UCSD-AML1 (cell line): Measurements from ENCODE around the gene DDI2.
A peak's percentile ranks its signal among the peaks of the same experiment; 100 is the strongest.
"Not testable (repeated sequence)": the region's sequence is repeated elsewhere in the genome, so short reads cannot be mapped to it uniquely, and the experiment has no call there.

ENCODE experiments used
- DNase-seq: peaks from one replicate; lab custom pipeline; 2025; ENCODE audit not compliant: unreplicated experiment; lab: John Stamatoyannopoulos, UW

Gene DDI2

DNA sequence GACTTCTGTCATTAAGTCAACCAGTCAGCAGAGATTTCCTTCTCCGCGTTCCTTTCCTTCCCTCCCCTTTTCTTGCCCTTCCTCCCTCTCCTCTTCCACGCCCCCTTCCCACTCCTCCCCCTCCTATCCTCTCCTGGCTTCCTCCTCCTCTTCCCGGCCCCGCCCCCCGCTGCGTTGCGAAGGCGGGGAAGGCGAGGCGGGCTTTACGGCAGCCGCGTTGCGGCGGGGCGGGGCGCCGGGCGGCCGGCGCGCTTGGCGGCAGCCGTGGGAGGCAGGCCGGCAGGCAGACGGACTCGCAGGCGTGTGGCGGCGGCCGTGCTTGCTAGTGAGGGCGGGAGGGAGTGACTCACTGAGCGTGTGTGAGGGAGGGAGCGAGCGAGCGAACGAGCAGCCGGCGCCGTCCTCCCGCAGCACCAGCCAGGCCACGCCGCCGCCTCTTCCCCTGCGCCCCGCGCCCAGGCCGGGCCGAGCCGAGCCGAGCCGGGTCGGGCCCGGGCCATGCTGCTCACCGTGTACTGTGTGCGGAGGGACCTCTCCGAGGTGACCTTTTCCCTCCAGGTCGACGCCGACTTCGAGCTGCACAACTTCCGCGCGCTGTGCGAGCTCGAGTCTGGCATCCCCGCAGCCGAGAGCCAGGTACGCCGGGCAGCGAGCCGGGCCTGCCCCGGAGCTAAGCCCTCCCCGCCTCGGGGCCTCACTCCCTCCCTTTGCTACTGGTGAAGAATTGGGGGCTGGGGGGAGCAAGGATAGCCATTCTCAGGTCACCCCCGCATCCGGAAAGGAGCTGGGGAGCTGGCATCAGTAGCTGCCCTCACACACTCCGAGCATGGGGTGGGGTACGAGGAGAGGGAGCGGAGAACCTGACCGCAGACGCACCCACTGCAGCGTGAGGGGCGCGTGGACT, at the start of gene DDI2:
DDI2 (plus strand) TSS at position 286 of the 904 bp plus-strand sequence; CDS start at position 499, 213 bp downstream.
- DNase-seq: peak; percentile 98

DNA sequence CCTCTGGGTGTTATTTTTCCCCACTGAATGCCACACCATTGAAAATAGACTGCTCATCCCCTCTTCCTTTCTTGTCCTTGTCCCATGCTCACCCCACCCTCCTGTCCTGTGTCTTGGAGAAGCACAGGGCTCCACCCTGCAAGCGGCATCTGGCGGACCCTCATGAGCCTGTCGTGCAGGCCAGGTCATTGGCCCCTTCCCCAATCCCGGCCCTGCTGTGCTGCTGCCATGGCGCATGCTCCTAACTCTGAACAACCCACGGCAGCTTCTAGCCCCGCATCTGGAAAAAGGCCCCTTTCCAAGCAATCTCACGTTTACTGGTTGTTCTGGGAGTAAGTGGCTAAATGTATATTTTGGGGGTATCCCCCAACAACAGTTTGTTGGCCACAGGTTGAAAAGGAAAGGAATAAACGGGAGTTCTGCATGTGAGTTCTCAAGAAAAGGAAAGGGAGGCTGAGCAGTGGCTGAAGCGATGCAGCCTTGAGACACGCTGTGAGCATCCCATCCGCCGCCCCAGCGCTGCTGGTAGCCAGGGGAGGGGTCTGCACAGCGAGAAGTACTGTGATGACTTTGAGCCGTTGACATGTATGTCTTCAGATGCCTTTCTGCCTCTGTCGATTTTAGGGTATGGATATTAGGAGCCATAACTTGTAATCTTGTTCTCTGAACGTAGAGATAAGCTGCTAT, 48.7 kb upstream of the DDI2 start:
- DNase-seq: no peak

DNA sequence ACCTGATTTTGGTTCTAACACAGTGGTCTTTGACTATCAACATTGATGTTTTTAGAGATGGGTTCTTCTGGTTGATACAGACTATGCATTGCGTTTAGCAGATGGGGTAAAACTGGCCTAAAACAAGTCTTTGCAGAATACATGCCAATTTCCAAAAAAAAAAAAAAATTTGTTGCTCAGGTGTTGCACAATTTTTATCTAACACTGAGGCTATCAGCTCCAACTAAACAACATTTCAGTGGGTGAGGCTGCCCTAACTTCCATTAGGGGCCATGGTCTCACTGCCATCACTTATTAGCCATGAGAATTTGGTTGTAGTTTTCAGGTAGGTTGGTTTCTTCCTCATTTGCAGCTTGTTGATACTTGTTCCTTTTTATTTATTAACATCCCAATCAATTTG, 46.4 kb upstream of the DDI2 start:
- DNase-seq: no peak

DNA sequence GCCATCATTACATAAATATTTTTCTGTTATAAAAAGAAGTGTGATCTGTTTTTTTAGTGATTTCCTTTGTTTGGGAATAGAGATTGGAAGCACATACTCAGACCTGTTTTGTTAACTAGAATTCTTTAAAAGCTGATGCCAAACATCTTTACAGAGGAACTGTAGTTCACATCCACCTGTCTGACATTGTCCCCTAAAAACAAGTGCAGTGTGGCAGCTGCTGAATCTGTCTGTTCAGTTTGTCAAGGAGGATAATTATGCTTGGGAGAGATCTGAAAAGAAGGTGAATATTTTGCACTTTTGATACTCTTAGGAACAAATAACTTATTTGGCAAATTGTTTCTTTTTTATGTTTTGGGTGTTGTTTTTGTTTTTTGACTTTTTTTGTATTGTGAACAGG, 46.0 kb upstream of the DDI2 start:
- DNase-seq: no peak

DNA sequence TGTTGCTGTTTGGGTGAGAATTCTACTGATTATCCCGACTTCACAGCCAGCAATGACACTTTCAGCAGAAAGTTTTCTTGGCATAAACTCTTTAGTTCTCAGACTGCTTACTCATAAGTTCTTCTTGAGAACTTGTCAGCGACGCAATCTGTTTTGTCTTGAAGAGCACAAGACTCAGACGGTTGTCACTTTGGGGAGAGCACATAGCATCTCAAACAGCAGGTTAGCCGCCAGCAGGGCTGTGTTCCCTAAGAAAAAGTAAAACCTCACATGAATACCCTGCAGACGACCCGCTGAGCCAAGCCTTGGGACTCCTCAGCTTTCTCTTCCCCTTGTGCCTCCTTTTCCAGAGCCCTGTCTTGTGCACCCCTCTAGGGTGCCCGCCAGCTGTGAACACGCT, 43.8 kb upstream of the DDI2 start:
- DNase-seq: no peak

DNA sequence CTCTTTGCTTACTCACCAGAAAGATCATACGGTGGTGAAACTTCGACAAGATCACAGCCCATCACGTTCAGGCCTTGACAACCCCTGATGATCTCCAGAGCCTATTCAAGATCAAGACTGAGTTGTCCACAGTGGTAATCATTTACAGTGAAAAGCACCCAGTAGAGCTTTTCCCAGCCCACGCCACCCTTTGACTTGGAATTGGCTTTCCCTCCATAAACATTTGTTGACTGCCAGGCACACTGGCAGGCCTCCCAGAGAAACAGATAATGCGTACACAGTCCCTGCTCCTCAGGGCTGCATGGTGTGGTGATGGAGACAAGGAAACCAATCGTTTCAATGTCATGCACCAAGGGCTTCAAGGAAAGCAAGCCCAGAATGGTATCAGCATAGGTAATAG, 42.5 kb upstream of the DDI2 start:
- no peak for DNase-seq

DNA sequence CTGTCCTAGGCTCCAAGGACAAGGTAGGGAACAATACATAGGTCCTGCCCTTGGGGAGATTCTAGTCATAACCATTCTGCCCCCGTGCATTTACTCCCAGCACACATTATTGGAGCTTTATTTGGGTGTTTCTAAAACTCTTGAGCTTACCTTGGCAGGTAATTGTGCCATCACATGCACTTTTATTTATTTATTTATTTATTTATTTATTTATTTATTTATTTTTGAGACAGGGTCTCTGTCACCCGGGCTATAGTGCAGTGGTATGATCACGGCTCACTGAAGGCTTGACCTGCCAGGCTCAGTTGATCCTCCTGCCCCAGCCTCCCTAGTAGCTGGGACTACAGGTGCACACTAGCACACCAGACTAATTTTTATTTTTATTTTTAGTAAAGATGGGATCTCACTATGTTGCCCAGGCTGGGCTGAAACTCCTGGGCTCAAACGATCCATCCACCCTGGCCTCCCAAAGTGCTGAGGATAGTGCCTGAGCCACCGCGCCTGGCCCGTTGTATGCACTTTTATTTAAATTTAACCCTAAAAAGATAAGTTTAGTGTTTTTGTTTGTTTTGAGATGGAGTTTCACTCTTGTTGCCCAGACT, 41.6 kb upstream of the DDI2 start:
- no peak for DNase-seq

DNA sequence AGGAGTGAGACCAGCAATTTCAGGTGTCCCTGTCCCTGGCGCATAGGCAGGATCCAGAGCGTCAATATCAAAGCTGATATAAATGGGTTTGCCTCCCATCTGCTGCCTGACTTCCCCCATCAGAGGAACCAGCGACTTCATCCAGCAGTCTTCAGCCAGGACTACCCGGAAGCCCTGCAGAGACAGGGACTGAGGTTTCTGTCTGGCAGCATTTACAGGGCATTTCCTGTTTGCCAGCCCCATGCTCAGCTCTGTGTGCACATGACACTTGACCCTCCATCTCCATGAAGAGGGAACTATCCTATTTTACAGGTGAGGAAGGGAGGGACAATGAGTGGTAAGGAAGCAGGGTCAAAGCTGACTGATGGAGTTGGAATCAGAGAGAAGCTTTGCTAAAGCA, 39.6 kb upstream of the DDI2 start:
- DNase-seq: no peak

DNA sequence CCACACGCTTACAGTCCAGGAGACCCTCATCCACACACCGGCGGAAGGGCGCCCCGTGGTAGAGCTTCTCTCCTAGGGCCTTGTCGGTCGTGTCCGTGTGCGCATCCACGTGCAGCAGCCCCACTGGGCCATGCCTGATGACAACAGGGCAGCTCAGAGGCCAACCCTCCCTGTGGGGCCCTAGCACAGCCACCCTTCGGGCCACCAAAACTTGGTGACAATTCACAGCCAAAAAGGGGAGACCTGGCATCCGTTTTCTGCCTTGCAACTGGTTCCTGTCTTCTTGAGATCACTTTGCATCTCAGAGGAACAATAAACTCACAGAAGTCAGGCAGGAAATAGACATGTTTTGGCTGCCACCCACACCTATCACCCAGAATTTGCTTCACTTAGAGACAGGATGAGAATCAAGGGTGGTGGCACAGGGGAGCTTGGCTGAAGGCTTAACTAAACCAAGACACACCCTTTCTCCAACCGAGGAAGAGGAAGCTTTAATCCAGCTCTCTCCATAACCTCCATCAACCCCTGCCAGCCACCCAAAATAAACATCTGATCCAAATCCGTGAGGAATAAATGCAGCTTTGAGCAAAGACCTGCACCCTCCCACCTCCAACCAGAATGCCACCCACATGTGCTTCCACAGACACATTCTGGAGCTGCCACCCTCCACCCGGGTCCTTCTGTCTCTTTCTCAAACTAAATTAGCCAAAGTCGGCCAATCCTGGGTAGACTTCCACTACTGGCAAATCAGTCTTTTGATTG, 38.2 kb upstream of the DDI2 start:
- no peak for DNase-seq

DNA sequence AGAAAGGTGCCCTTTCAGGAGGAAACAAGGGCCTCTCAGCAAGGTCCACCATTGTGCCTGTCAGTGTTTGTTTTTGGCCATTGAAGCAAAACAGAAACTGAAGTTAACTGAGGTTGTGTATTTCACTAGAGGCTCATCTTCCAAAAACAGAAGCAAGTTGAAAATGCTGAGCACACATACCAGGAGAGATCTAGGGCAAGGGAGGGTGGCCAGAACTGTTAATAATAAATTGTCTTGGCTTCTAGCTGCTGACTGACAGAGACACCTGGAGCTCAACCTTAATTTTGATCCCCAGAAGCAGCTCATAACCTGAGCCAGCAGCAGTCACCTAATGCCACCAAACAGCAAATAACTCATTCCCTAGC, 37.6 kb upstream of the DDI2 start:
- DNase-seq: no peak

DNA sequence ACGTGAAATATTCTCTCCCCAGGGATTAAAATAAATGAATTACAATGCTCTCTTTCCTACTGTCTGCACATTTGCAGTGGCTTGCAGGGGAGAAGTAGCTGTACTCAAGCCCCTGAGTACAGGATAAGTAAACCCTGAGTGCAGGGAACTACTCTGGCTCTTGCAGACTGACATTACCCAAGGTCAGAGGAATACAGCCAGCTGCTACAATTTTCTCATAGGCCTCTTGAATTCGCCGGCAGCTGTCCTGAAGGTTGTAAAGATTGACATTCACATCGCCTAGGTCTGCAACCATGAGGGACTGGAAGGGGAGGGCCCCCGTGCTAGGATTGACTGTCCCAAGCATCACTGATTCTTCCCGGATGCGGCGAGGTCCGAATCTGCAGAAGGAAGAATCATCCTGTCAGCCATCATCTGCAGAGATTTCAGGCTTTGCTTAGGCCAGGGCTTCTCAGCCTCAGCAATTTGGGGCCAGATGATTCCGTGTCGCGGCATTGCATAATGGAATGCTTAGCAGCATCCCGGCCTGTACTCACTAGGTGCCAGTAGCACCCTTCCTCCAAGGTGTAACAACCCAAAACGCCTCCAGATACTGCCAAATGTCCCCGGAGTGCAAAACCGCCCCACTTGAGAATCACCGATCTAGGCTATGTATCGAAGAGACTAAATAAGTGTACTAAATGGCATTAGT, 34.1 kb upstream of the DDI2 start:
- no peak for DNase-seq

DNA sequence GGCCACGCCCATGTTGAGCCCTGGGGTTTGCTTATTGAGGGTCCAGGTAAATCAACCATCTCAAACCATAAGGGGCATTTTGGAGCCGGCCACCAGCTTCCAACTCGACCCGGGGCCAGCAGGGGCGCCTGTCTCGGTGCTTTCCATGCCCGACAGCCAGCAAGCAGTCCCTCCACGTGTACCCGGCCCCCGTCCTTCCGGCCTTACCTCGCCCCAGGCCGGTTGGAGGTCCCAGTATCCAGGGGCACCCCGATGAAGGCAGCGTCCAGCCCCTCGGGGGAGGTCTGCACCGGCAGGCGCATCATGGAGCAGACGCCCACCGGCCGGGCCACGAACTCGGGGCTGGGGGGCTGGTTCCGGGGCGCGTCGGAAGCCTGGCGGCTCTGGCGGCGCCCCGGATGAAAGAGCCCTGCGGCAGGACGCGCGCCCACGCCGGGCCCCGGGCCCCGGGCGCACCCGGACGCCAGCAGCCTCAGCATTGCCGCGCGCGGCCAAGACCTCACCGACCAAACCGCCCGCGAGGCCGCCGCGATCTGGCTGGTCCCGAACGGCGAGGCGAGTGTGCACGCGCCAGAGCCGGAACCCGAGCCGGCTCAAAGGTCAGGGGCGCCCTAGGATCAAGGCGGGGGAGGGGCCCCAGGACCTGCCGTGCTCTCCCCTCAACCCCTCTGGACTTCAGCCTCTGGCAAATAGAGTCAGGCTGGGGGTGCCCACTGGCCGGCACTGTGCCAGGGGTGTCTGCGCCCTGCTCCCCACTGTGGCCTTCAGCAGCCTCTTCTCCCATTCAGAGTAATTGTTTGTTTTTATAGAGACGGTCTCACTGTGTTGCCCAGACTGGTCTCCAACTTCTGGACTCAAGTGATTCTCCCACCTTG, 32.5 kb upstream of the DDI2 start, which contains the start of gene AGMAT:
AGMAT (minus strand) TSS at position 563 of the 875 bp plus-strand sequence; CDS start at position 479, 84 bp downstream.
- DNase-seq: no peak

DNA sequence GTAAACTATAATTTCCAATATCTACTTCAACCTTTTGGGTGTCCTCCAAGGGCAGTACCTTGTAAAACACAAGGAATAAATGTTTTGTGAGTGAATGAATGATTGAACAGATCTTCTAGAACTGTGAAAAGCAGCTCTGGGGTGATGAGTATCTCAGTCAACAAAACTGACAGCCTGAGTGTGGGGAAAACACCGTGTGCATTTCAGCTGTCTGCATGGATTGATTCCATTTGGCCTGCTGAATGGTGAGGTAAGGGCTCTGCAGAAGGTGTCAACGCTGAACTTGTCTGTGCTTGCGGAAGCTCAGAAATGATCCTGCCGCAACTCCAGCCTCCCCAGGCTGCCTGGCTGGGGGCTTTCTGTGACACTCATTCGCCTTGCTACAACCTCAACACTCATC, 25.0 kb upstream of the DDI2 start:
- DNase-seq: no peak

DNA sequence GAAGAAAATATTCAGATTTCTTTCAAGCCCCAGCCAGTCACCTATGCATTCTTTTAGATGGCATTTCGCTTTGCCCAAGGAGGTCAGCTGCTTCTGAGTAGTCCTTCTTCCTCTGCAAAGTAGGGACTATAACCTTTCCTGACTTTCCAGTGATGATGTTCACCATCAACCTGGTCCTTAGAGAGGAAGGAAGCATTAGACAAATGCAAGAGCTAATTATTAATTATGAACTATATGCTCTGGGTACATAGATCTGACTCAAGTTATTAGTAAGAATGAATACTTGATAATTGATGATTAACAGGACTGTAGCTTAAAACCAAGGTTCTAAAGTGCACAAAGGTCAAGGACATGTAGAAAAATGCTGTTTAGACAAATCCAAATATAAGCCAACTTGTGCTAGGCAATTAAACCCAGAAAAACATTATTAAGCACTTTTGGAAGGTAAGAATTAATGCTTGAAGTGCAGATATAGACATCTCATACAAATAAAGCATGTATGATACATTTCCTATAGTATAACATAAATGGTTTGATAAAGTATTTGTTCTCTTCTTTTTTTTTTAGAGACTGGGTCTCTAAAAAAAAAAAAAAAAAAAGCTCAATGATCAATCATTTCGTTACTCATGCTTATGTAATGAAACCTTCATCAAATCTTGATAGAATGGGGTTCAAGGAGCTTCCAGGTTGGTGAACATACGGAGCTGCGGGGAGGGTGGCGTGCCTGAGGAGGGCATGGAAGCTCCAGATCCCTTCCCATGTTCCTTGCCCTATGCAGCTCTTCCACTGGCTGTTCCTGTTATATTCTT, 21.2 kb upstream of the DDI2 start:
- DNase-seq: no peak

DNA sequence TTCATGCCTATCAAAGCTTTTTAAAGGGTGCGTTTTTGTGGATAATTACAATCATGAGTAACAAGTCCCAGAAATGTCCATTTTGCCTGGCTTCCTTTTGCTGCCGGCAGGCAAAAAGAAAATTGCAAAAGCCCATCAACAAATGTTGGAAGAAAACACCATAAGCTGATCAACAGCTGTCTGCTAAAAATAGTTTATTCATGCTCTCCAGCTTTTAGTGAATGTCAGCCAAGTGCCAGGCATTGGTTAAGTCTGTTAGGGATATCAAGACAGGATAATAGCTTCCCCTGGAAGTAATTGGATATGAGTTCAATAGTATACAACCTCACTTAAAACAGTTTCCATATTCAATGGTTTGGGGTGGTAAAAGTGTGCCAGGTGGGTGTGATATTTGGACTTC, 18.8 kb upstream of the DDI2 start:
- DNase-seq: no peak

DNA sequence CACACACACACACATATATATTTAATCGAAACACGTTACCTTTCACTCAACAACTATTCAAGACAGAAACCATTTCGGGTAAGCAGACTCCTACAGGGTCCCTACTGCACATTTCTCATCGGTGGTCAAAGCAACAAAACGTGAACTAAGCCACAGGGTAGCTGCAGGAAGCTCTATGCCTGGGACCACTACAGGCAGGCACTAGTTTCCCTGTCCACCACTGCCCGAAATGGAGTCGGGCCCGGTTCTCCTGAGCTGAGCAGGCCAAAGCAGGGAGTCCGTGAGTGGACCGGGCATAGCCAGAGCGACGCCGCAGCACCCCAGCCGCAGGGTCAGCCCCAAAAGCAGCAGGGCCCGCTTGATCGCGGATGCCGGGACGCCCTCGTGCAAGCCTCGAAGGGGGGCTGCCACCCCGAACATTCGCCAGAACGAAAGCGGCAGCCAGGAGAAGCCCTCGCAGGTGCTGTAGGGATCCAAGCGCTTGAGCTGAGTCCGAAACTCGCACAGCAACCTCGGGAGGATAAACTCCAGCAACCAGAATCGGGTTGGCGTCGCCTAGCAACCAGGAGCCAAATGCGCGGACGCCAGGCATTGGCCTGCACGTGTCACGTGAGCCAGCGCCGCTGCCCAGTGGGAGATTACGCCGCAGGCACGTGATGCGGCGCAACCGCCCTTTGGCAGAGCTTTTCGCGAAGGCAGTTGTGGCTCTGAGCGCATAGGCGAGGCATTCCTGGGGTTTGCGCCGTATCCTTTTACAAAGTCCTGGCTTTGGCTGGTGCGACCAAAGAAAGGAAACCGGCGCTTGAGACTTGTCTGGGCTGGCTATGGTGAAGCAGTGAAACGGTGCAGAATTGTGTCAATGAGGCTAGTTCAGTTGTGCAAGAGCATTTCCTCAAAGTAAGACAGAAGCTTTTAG, 13.9 kb upstream of the DDI2 start:
- peak; percentile 91 for DNase-seq

DNA sequence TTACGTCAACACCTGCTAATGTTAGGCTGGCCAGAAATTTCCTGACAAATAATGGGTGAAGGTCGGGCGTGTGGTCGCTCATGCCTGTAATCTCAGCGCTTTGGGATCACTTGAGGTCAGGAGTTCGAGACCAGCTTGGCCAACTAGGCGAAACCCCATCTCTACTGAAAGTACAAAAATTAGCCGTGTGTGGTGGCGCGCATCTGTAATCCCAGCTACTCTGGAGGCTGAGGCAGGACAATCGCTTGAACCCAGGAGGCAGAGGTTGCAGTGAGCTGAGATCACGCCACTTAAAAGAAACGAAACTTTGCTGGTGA, 13.3 kb upstream of the DDI2 start:
- DNase-seq: not testable (repeated sequence)

DNA sequence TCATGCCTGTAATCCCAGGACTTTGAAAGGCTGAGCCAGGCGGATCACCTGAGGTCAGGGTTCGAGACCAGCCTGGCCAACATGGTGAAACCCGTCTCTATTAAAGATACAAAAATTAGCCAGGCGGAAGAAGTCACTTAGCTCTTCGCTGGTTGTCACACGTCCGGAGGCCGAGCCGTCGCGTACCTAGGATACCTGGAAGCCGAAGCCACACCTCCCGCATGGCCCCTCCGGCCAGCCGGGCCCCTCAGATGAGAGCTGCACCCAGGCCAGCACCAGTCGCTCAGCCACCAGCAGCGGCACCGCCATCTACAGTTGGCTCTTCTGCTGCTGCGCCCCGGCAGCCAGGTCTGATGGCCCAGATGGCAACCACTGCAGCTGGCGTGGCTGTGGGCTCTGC, 12.9 kb upstream of the DDI2 start:
- DNase-seq: not testable (repeated sequence)
